Esophagus squamous epithelium (tissue), 4 donors: Measurements from ENCODE around the gene COL23A1.

Source experiments
- POLR2A ChIP-seq, 4 donors: fragments of 450-650 bp; IDR thresholded peaks; one replicate each; pipeline ENCODE4 v1.6.1; 2017; ENCODE audit warnings: antibody characterized with exemption in 4 of 4, mild to moderate bottlenecking in 4 of 4, moderate library complexity in 3 of 4
- TF ChIP-seq, protein P1 (sequence below), 6 experiments: fragments of 450-650 bp in 4 of 6; fragments of 200-600 bp in 2 of 6; sonication (generic) in 2 of 6; IDR thresholded peaks; one replicate each; pipeline ENCODE4 v1.5.1; 2016 to 2019; ENCODE audit warnings: antibody characterized with exemption in 6 of 6, mild to moderate bottlenecking in 4 of 6, moderate library complexity in 4 of 6

DNA sequence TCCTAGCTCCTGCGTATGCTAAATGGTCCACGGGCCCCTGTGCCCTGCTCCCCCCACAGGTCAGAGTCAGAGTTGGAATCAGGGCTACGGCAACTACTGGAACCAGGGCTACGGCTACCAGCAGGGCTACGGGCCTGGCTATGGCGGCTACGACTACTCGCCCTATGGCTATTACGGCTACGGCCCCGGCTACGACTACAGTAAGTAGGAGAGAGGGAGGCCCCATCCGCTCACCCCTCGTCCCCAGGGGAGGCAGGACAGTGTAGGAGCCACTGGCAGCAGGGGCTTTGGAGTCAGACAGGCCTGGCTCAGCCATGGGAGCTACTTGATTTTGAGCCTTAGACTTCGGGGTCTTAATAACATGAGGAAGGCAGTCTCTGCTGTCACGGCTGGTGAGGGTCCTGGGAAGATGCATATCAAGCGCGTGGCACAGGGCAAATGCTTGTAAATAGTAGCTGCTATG is 380.1 kb downstream of the COL23A1 start:
- TF ChIP-seq, protein P1, sequence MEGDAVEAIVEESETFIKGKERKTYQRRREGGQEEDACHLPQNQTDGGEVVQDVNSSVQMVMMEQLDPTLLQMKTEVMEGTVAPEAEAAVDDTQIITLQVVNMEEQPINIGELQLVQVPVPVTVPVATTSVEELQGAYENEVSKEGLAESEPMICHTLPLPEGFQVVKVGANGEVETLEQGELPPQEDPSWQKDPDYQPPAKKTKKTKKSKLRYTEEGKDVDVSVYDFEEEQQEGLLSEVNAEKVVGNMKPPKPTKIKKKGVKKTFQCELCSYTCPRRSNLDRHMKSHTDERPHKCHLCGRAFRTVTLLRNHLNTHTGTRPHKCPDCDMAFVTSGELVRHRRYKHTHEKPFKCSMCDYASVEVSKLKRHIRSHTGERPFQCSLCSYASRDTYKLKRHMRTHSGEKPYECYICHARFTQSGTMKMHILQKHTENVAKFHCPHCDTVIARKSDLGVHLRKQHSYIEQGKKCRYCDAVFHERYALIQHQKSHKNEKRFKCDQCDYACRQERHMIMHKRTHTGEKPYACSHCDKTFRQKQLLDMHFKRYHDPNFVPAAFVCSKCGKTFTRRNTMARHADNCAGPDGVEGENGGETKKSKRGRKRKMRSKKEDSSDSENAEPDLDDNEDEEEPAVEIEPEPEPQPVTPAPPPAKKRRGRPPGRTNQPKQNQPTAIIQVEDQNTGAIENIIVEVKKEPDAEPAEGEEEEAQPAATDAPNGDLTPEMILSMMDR (IDR thresholded peaks at IDR 0.05): no peak
- TF ChIP-seq POLR2A (IDR thresholded peaks at IDR 0.05): no peak
